ENCODE data around the gene MYO1E.

Gene MYO1E

DNA sequence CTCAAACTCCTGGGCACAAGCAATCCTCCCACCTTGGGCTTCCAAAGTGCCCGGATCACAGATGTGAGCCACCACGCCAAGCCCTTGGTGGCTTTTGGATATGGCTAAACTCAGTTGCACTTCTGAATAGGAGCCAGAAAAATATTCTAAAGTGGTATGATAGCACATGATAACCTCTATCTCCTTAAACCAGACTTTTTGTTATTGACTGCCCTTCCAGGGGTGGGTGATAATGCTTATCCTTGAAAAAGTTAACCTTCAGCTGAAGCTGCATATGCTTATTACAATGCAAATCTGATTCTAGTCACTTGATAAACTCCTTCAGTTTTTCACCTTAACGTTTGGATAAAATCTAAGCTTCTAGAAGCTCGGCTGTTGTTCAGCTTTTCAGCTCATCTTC, 261.4 kb downstream of the MYO1E start:
- no peak overlapping the region for H3K4me2 ChIP-seq (ENCODE audit: low read length)
- peaks cover 55% of the 10 kb centered on the region for H3K79me2 ChIP-seq (ENCODE audit: control insufficient read depth, low read length)
- H3K36me3 ChIP-seq (ENCODE audit: control insufficient read depth, low read length), result peaks cover 89% of the 10 kb centered on the region

DNA sequence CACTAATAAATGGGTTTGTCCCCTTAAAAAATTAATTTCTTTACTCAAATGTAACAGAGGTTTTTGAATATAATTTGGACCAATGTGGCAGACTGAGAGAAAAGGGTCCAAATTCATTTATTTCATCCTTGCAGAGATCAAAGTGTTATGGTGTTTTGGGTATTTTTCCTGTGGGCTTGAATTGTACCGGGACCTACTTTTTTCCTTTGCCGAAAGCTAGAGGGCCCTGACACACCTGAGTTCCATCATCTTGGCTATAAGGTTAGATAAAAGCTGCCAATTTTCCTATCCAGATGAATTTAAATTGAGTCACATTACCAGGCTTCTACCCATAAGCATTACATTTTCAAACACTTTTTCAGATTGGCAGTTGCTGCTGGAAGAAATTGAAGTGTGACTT, 266.8 kb downstream of the MYO1E start:
- no peaks in the 10 kb centered on the region for H3K27me3 ChIP-seq (ENCODE audit: control insufficient read depth, low read length)
- H3K9me2 ChIP-seq (replicated peaks; ENCODE audit: control insufficient read depth, low read length), result no peaks in the 10 kb centered on the region
- peak overlapping the region; percentile 82 for H3K27ac ChIP-seq (ENCODE audit: low read depth, low read length)
- no peaks in the 10 kb centered on the region for H3K9me3 ChIP-seq (ENCODE audit: control insufficient read depth, insufficient read depth, low read length)
- H3F3A ChIP-seq (ENCODE audit: control insufficient read depth, insufficient read depth), result peaks cover 17% of the 10 kb centered on the region
- H4K20me1 ChIP-seq (ENCODE audit: control insufficient read depth, insufficient read depth, low read depth, low read length), result no peaks in the 10 kb centered on the region
- peaks cover 54% of the 10 kb centered on the region for H3K36me3 ChIP-seq (ENCODE audit: control insufficient read depth, low read length)
- H3K4me2 ChIP-seq (ENCODE audit: low read length), result peak overlapping the region; percentile 78
- H3K4me3 ChIP-seq (ENCODE audit: low read length), result peak overlapping the region; percentile 94
- peaks cover 20% of the 10 kb centered on the region for H3K4me1 ChIP-seq (ENCODE audit: control insufficient read depth, low read length)
- TF ChIP-seq EZH2phosphoT487 (IDR thresholded peaks at IDR 0.05; ENCODE audit: borderline replicate concordance, low read length), result no peak
- TF ChIP-seq, protein P1, sequence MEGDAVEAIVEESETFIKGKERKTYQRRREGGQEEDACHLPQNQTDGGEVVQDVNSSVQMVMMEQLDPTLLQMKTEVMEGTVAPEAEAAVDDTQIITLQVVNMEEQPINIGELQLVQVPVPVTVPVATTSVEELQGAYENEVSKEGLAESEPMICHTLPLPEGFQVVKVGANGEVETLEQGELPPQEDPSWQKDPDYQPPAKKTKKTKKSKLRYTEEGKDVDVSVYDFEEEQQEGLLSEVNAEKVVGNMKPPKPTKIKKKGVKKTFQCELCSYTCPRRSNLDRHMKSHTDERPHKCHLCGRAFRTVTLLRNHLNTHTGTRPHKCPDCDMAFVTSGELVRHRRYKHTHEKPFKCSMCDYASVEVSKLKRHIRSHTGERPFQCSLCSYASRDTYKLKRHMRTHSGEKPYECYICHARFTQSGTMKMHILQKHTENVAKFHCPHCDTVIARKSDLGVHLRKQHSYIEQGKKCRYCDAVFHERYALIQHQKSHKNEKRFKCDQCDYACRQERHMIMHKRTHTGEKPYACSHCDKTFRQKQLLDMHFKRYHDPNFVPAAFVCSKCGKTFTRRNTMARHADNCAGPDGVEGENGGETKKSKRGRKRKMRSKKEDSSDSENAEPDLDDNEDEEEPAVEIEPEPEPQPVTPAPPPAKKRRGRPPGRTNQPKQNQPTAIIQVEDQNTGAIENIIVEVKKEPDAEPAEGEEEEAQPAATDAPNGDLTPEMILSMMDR (IDR thresholded peaks at IDR 0.05; ENCODE audit: low read depth, low read length, poor library complexity, severe bottlenecking), result no peak
- H3K79me2 ChIP-seq (ENCODE audit: control insufficient read depth, low read length), result peaks cover 51% of the 10 kb centered on the region

More for the DNA sequence above, 261.4 kb downstream of the MYO1E start:
- H3K27me3 ChIP-seq (ENCODE audit: control insufficient read depth, low read length), result no peaks in the 10 kb centered on the region
- no peak overlapping the region for H3K27ac ChIP-seq (ENCODE audit: low read depth, low read length)
- no peak overlapping the region for H3K4me3 ChIP-seq (ENCODE audit: low read length)
- H3K9me3 ChIP-seq (ENCODE audit: control insufficient read depth, insufficient read depth, low read length), result no peaks in the 10 kb centered on the region
- TF ChIP-seq, protein P1 (IDR thresholded peaks at IDR 0.05; ENCODE audit: low read depth, low read length, poor library complexity, severe bottlenecking), result no peak
- TF ChIP-seq EZH2phosphoT487 (IDR thresholded peaks at IDR 0.05; ENCODE audit: borderline replicate concordance, low read length), result no peak
- peaks cover 11% of the 10 kb centered on the region for H3K4me1 ChIP-seq (ENCODE audit: control insufficient read depth, low read length)
- no peaks in the 10 kb centered on the region for H3F3A ChIP-seq (ENCODE audit: control insufficient read depth, insufficient read depth)
- no peaks in the 10 kb centered on the region for H3K9me2 ChIP-seq (replicated peaks; ENCODE audit: control insufficient read depth, low read length)
- H4K20me1 ChIP-seq (ENCODE audit: control insufficient read depth, insufficient read depth, low read depth, low read length), result no peaks in the 10 kb centered on the region

DNA sequence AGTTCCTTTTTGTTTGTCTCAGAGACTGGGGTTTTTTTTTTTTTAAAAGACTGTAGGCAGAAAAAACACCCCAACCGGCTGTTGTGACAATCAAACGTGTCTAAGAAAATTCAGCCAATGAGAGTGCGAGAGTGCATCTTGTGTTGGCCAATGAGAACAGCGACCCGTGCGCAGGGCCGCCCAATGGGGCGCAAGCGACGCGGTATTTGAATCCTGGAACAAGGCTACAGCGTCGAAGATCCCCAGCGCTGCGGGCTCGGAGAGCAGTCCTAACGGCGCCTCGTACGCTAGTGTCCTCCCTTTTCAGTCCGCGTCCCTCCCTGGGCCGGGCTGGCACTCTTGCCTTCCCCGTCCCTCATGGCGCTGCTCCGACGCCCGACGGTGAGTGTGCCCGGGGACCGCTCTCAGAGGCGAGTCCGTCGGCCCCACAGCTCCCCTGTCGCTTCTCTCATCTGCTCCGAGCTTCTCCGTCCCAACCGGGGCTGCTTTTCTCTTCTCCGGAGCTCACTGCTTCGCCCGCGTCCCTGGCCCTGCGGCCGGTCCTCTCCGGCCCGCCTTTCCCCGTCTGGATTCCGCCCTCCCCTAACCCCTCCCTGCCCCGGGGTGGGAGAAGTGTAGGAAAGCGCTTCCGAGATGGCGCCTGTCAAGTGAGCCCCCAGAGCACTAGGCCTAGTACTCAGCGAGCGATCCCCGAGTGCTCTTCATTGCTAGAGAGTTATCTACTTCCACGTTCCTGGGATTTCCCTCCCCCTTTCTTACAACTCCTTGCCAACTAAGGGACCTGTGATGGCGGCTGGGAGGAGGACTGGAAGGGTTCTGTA, 267.5 kb downstream of the MYO1E start, which contains the start of gene CCNB2:
Gene CCNB2 (plus strand): TSS at position 235 of the 821 bp plus-strand sequence. CDS start 123 bp downstream, at position 358.
- H4K20me1 ChIP-seq (ENCODE audit: control insufficient read depth, insufficient read depth, low read depth, low read length), result no peaks in the 10 kb centered on the region
- H3K36me3 ChIP-seq (ENCODE audit: control insufficient read depth, low read length), result peaks cover 48% of the 10 kb centered on the region
- peak within 1 kb of the TSS; percentile 94 for H3K4me3 ChIP-seq (ENCODE audit: low read length)
- H3K27ac ChIP-seq (ENCODE audit: low read depth, low read length), result peak within 1 kb of the TSS; percentile 82
- H3K4me1 ChIP-seq (ENCODE audit: control insufficient read depth, low read length), result peaks cover 20% of the 10 kb centered on the region
- H3F3A ChIP-seq (ENCODE audit: control insufficient read depth, insufficient read depth), result peaks cover 17% of the 10 kb centered on the region
- no peaks in the 10 kb centered on the region for H3K9me3 ChIP-seq (ENCODE audit: control insufficient read depth, insufficient read depth, low read length)
- no peaks in the 10 kb centered on the region for H3K27me3 ChIP-seq (ENCODE audit: control insufficient read depth, low read length)
- no peak for TF ChIP-seq EZH2phosphoT487 (IDR thresholded peaks at IDR 0.05; ENCODE audit: borderline replicate concordance, low read length)
- TF ChIP-seq, protein P1 (IDR thresholded peaks at IDR 0.05; ENCODE audit: low read depth, low read length, poor library complexity, severe bottlenecking), result no peak
- H3K9me2 ChIP-seq (replicated peaks; ENCODE audit: control insufficient read depth, low read length), result no peaks in the 10 kb centered on the region
- H3K79me2 ChIP-seq (ENCODE audit: control insufficient read depth, low read length), result peaks cover 44% of the 10 kb centered on the region
- H3K4me2 ChIP-seq (ENCODE audit: low read length), result peak within 1 kb of the TSS; percentile 78
